WTC11 (cell line): ENCODE results near the gene EIF4ENIF1. TPM values are rescaled to one million over a fixed set of nuclear protein-coding genes. Genes with fewer than 3 reads are reported as not detected.

ENCODE experiments used
- ATAC-seq: fragments of 200-7000 bp; cut with Tn5 transposase; 2 replicates; pipeline ENCODE4 v1.10.0; 2021; ENCODE audit warnings: mild to moderate bottlenecking, moderate library complexity
- CTCF ChIA-PET: fragments of 300-600 bp; sonication (Branson Sonifier 250); formaldehyde crosslinking; loops from one replicate; lab custom pipeline; 2021; ENCODE audit warnings: antibody characterized with exemption; lab: Charles Lee
- POLR2A ChIA-PET: fragments of 350-600 bp; sonication (Branson Sonifier 250); formaldehyde crosslinking; loops from one replicate; lab custom pipeline; 2021; ENCODE audit warnings: antibody characterized with exemption; lab: Charles Lee
- DNase-seq: peaks from one replicate; pipeline ENCODE4 v3.0.0; 2021; ENCODE audit warnings: low spot score
- H3K27ac Mint-ChIP-seq: 2 replicates; pipeline ENCODE4 v1.8.0; 2021; ENCODE audit warnings: mixed read lengths
- H3K27me3 Mint-ChIP-seq: 2 replicates; pipeline ENCODE4 v1.8.0; 2021; ENCODE audit warnings: low read depth, mild to moderate bottlenecking, moderate library complexity, mixed read lengths
- H3K36me3 Mint-ChIP-seq: 2 replicates; pipeline ENCODE4 v1.8.0; 2021; ENCODE audit warnings: mixed read lengths
- H3K4me1 Mint-ChIP-seq: 2 replicates; pipeline ENCODE4 v1.8.0; 2022; ENCODE audit warnings: mixed read lengths
- H3K4me3 Mint-ChIP-seq: 2 replicates; pipeline ENCODE4 v1.8.0; 2021; ENCODE audit warnings: mild to moderate bottlenecking, moderate library complexity, mixed read lengths
- H3K9me3 Mint-ChIP-seq: 2 replicates; pipeline ENCODE4 v1.8.0; 2021; ENCODE audit warnings: mixed read lengths
- ARID4B ChIP-seq: sonication (generic); formaldehyde crosslinking; IDR thresholded peaks from 2 replicates; pipeline ENCODE4 v1.8.0; 2023; ENCODE audit warnings: missing genetic modification reagents, mild to moderate bottlenecking, borderline replicate concordance
- ATF6 ChIP-seq: sonication (generic); formaldehyde crosslinking; IDR thresholded peaks from 2 replicates; pipeline ENCODE4 v1.8.1; 2023; ENCODE audit warnings: mild to moderate bottlenecking, missing genetic modification reagents
- CREM ChIP-seq: sonication (generic); formaldehyde crosslinking; IDR thresholded peaks from 2 replicates; pipeline ENCODE4 v1.8.1; 2022; ENCODE audit warnings: mild to moderate bottlenecking, missing genetic modification reagents, moderate library complexity
- CTCF ChIP-seq: fragments of 200-600 bp; IDR thresholded peaks from 2 replicates; pipeline ENCODE4 v1.8.0; 2022; ENCODE audit warnings: antibody characterized with exemption
- E2F1 ChIP-seq: sonication (generic); formaldehyde crosslinking; IDR thresholded peaks from 2 replicates; pipeline ENCODE4 v1.8.0; 2022; ENCODE audit warnings: mild to moderate bottlenecking, missing genetic modification reagents
- ETV6 ChIP-seq: sonication (generic); formaldehyde crosslinking; IDR thresholded peaks from 2 replicates; pipeline ENCODE4 v1.8.1; 2022; ENCODE audit warnings: mild to moderate bottlenecking, missing genetic modification reagents
- FOXJ3 ChIP-seq: sonication (generic); formaldehyde crosslinking; IDR thresholded peaks from 2 replicates; pipeline ENCODE4 v1.9.0; 2021; ENCODE audit warnings: missing genetic modification reagents, mild to moderate bottlenecking, borderline replicate concordance
- GABPB1 ChIP-seq: sonication (generic); formaldehyde crosslinking; IDR thresholded peaks from 2 replicates; pipeline ENCODE4 v1.8.1; 2023; ENCODE audit warnings: mild to moderate bottlenecking, missing genetic modification reagents
- MYBL2 ChIP-seq: sonication (generic); formaldehyde crosslinking; IDR thresholded peaks from 2 replicates; pipeline ENCODE4 v1.8.1; 2023; ENCODE audit warnings: mild to moderate bottlenecking, moderate library complexity, missing genetic modification reagents
- NFYB ChIP-seq: sonication (generic); formaldehyde crosslinking; conservative IDR thresholded peaks from 2 replicates; pipeline ENCODE4 v1.8.0; 2022; ENCODE audit warnings: low read depth, missing genetic modification reagents
- PRRX2 ChIP-seq: fragments of 250-450 bp; sonication (Bioruptor Pico); IDR thresholded peaks from 2 replicates; pipeline ENCODE4 v1.8.0; 2021; ENCODE audit warnings: mild to moderate bottlenecking
- RELA ChIP-seq: sonication (generic); formaldehyde crosslinking; IDR thresholded peaks from 2 replicates; pipeline ENCODE4 v1.8.1; 2022; ENCODE audit warnings: missing genetic modification reagents, mild to moderate bottlenecking, borderline replicate concordance
- RORB ChIP-seq: fragments of 250-450 bp; sonication (Bioruptor Pico); IDR thresholded peaks from 2 replicates; pipeline ENCODE4 v1.9.0; 2021; ENCODE audit warnings: mild to moderate bottlenecking
- SMAD4 ChIP-seq: sonication (generic); formaldehyde crosslinking; IDR thresholded peaks from 2 replicates; pipeline ENCODE4 v1.8.0; 2022; ENCODE audit warnings: mild to moderate bottlenecking, missing genetic modification reagents
- SP1 ChIP-seq: sonication (generic); formaldehyde crosslinking; conservative IDR thresholded peaks from 2 replicates; pipeline ENCODE4 v1.8.1; 2022; ENCODE audit warnings: missing genetic modification reagents
- ZNF232 ChIP-seq: sonication (generic); formaldehyde crosslinking; IDR thresholded peaks from 2 replicates; pipeline ENCODE4 v1.8.0; 2022; ENCODE audit warnings: mild to moderate bottlenecking, missing genetic modification reagents
- ZNF317 ChIP-seq: sonication (generic); formaldehyde crosslinking; IDR thresholded peaks from 2 replicates; pipeline ENCODE4 v1.8.1; 2023; ENCODE audit warnings: low read depth, mild to moderate bottlenecking, moderate library complexity, missing genetic modification reagents, borderline replicate concordance
- total RNA-seq: library from RNA; stranded (reverse); gene quantifications from 3 replicates; pipeline ENCODE4 v1.2.3, GENCODE V29; 2021
- TF ChIP-seq, protein P1 (sequence below): sonication (generic); formaldehyde crosslinking; IDR thresholded peaks from 2 replicates; pipeline ENCODE4 v1.8.0; 2023; ENCODE audit warnings: missing genetic modification reagents
- TF ChIP-seq, protein P2 (sequence below): fragments of 250-450 bp; sonication (Bioruptor Pico); IDR thresholded peaks from 2 replicates; pipeline ENCODE4 v1.9.0; 2021; ENCODE audit warnings: mild to moderate bottlenecking, borderline replicate concordance

Gene EIF4ENIF1
- total RNA-seq, 1 experiment from 2014 or later, result 22.8 TPM

- DNase-seq (no peak), ATAC-seq (no peak)
- H3K27ac Mint-ChIP-seq, result no peak overlapping the region
- no peak overlapping the region for H3K4me3 Mint-ChIP-seq
- no peaks in the 10 kb centered on the region for H3K9me3 Mint-ChIP-seq
- peaks cover 2% of the 10 kb centered on the region; the same call in 1 of the 2 replicates for H3K36me3 Mint-ChIP-seq
- TF ChIP-seq SMAD4 (CRISPR knock-in tag), result no peak
- TF ChIP-seq, protein P1, sequence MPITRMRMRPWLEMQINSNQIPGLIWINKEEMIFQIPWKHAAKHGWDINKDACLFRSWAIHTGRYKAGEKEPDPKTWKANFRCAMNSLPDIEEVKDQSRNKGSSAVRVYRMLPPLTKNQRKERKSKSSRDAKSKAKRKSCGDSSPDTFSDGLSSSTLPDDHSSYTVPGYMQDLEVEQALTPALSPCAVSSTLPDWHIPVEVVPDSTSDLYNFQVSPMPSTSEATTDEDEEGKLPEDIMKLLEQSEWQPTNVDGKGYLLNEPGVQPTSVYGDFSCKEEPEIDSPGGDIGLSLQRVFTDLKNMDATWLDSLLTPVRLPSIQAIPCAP, result no peak
- H3K27me3 Mint-ChIP-seq, result no peaks in the 10 kb centered on the region
- no peaks in the 10 kb centered on the region for H3K4me1 Mint-ChIP-seq
- CTCF ChIA-PET, result interaction anchor here (0.8 to 1.2 kb wide), 2 partner anchors 25 to 133 kb away, joined by 3 to 5 read pairs; no protein-coding TSS in a partner anchor
- POLR2A ChIA-PET, result no interaction called here
Measured at GRCh38 chr22:31532060-31532459, 42.4 kb upstream of the EIF4ENIF1 start.

- peaks cover 2% of the 10 kb centered on the region; the same call in 1 of the 2 replicates for H3K36me3 Mint-ChIP-seq
- ChIA-PET CTCF (interaction anchor here (0.6 to 1.7 kb wide), 3 partner anchors 26 to 225 kb away, joined by 3 to 5 read pairs (median 4); no protein-coding TSS in a partner anchor), POLR2A (no interaction called here)
- H3K4me3 Mint-ChIP-seq, result no peak overlapping the region
- DNase-seq (no peak), ATAC-seq (no peak)
- H3K4me1 Mint-ChIP-seq, result no peaks in the 10 kb centered on the region
- no peaks in the 10 kb centered on the region for H3K9me3 Mint-ChIP-seq
- H3K27me3 Mint-ChIP-seq, result no peaks in the 10 kb centered on the region
- H3K27ac Mint-ChIP-seq, result no peak overlapping the region
- TF ChIP-seq RELA (CRISPR knock-in tag) (no peak), ARID4B (no peak), E2F1 (CRISPR knock-in tag) (no peak), GABPB1 (CRISPR knock-in tag) (no peak), NFYB (CRISPR knock-in tag) (no peak), CTCF (no peak), FOXJ3 (CRISPR knock-in tag) (no peak)
Measured at GRCh38 chr22:31530823-31531195, 41.2 kb upstream of the EIF4ENIF1 start.

- no peak for DNase-seq
- no peaks in the 10 kb centered on the region for H3K4me1 Mint-ChIP-seq
- H3K27ac Mint-ChIP-seq, result no peak overlapping the region
- peaks cover 2% of the 10 kb centered on the region for H3K36me3 Mint-ChIP-seq
- POLR2A ChIA-PET, result no interaction called here
- H3K4me3 Mint-ChIP-seq, result no peak overlapping the region
- CTCF ChIA-PET, result no interaction called here
- no peak for ATAC-seq
- H3K27me3 Mint-ChIP-seq, result no peaks in the 10 kb centered on the region
- H3K9me3 Mint-ChIP-seq, result no peaks in the 10 kb centered on the region
- TF ChIP-seq ZNF232 (CRISPR knock-in tag) (no peak), RORB (no peak), FOXJ3 (CRISPR knock-in tag) (no peak), CREM (no peak), ZNF317 (CRISPR knock-in tag) (no peak), SP1 (CRISPR knock-in tag) (no peak), ETV6 (no peak), MYBL2 (CRISPR knock-in tag) (no peak), ATF6 (CRISPR knock-in tag) (no peak), PRRX2 (no peak)
- TF ChIP-seq, protein P2, sequence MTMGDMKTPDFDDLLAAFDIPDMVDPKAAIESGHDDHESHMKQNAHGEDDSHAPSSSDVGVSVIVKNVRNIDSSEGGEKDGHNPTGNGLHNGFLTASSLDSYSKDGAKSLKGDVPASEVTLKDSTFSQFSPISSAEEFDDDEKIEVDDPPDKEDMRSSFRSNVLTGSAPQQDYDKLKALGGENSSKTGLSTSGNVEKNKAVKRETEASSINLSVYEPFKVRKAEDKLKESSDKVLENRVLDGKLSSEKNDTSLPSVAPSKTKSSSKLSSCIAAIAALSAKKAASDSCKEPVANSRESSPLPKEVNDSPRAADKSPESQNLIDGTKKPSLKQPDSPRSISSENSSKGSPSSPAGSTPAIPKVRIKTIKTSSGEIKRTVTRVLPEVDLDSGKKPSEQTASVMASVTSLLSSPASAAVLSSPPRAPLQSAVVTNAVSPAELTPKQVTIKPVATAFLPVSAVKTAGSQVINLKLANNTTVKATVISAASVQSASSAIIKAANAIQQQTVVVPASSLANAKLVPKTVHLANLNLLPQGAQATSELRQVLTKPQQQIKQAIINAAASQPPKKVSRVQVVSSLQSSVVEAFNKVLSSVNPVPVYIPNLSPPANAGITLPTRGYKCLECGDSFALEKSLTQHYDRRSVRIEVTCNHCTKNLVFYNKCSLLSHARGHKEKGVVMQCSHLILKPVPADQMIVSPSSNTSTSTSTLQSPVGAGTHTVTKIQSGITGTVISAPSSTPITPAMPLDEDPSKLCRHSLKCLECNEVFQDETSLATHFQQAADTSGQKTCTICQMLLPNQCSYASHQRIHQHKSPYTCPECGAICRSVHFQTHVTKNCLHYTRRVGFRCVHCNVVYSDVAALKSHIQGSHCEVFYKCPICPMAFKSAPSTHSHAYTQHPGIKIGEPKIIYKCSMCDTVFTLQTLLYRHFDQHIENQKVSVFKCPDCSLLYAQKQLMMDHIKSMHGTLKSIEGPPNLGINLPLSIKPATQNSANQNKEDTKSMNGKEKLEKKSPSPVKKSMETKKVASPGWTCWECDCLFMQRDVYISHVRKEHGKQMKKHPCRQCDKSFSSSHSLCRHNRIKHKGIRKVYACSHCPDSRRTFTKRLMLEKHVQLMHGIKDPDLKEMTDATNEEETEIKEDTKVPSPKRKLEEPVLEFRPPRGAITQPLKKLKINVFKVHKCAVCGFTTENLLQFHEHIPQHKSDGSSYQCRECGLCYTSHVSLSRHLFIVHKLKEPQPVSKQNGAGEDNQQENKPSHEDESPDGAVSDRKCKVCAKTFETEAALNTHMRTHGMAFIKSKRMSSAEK (CRISPR knock-in tag), result no peak
Measured at GRCh38 chr22:31526270-31526669, 36.6 kb upstream of the EIF4ENIF1 start.
